ENCODE data around the gene FLNB. TPM values are rescaled to one million over a fixed set of nuclear protein-coding genes. Genes with fewer than 3 reads are reported as not detected.

FLNB gene
- total RNA-seq, 1 donor from 2014 or later = 297 TPM

DNA sequence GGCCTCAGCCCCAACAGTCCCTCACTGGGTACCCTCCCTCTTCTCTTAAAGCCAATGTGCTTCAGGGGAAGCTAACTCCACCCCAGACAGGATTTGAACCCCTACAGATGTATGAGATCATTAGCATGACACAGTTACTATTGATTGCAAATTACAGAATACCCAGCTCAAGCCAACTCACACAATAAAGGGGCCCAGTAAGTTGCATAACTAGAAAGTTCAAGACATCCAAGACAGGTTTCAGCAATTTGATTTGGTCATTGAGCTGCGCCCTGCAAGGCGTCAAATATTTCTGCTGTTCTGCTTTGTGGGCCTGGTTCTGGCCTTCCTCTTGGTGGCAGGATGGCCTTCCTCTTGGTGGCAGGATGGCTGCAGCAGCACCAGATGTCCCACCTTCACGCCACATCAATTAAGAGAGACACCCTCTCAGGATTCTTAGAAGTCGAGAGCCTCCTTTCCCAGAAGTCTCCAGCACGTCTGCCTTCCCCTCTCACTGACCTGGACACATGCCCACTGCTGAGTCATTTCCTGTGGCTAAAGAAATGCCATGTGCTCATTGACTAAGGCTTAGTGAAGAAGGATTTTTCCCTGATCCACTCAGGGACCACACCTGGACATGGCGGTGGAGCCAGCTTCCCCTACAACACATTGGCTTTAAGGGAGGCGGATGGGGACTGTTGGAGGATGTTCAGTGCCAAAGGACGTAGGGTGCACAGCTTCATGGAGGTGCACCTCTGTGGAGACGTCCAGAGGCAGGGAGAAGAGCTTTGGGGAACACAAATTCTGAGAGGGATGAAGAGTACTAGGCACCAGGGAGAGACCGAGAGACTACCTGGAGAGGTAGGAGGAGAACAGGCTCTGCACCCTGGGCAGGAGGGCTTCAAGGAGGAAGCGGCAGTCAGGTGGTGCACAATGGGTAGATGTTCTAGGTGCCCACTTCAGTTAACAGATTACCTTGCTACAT, 153.5 kb downstream of the FLNB start:
- peak in 1 of 2 donors; percentile 93 for DNase-seq (ENCODE audit: low read depth in 2 of 2)

DNA sequence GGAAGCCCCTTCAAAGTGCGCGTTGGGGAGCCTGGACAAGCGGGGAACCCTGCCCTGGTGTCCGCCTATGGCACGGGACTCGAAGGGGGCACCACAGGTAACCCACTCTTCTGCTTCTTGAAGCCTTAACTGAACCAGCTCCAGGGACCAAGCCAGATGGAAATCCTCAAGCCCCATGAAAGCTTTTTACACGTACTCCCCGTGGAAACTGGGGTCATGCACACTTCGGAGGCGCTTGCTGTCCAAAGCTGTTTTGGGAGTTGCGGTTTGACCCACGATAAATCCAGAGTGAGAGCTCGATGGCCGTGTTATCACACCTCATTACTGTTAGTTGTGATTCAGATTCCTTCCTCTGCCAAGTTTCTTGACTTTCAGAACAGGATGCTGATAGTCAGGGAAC, 155.0 kb downstream of the FLNB start:
- peak in 1 of 2 donors; percentile 40 for DNase-seq (ENCODE audit: low read depth in 2 of 2)

DNA sequence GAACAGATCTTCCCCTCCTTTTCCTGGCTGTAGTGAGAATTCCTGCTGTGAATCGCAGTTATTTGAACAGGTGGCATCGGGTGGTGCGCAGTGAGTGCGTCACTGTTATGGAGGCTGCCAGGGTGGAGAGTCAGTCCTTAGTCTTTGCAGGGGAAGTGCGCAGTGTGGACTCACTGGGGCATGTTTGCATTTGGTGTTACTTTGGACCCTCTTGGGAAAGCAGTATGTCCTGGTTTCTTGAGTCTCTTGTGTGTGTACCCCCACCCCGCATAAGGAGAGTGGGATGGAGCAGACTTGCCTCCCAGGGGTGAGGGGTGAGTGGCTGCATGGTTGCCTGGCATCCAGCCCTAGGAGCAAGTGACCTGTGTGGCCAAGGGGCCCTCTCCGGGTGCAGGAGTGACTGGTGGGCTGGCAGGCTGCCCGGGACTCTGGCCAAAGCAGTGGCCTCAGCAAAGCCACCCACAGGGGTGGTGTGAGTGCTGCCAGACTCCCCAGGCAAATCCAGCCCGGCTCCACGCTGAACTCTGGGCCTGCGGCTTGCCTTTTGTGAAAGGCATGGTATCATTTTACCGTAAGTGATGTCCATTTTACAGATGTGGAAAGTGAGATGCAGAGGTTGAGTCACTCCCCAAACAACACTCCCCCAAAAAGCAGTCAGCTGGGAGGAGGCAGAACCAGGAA, 156.1 kb downstream of the FLNB start:
- peak in 1 of 2 donors; percentile 64 for DNase-seq (ENCODE audit: low read depth in 2 of 2)

DNA sequence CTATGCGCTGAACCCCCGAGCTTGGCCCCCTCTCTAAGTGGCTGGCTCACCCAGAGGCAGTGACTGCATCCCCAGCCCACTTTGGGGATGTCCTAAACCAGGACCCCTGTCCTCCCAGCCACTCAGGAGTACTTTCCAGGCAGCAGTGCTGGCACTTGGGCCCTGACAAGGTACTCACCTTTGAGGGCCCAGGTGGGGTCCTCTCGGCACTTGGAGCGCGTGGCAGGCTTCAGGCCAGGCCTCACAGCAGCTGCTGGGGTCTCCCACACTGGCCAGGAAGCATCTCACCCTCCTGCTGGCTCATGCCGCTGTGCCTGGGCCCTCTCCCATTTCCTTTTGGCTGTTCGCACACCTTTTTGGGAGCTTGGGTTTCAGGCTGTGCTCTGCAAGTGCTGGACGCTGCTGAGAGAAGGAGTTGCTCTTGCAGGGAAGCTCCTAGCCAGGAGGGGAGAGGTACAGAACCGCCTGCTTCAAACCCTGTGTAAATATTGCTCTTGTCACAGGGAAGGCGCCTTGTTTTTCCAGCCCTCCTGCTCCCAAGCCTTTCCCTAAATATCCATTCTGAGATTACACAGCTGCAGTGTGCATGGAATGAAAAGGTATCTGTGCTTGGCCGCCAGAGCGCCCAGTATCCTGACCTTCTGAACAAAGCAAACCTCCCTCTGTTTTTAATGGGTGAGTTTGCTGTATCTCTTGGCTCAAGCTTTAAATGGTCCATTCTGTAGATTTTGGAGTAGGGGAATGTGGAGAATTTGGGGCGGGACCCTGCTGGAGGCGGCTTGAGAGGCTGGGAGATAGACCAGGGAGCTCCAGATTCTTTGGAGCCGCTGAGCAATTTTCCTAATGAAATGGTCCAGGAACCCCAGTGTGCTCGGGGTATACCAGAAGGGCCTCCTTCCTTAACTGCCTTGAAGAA, 156.9 kb downstream of the FLNB start:
- DNase-seq (ENCODE audit: low read depth in 2 of 2) = no peak

DNA sequence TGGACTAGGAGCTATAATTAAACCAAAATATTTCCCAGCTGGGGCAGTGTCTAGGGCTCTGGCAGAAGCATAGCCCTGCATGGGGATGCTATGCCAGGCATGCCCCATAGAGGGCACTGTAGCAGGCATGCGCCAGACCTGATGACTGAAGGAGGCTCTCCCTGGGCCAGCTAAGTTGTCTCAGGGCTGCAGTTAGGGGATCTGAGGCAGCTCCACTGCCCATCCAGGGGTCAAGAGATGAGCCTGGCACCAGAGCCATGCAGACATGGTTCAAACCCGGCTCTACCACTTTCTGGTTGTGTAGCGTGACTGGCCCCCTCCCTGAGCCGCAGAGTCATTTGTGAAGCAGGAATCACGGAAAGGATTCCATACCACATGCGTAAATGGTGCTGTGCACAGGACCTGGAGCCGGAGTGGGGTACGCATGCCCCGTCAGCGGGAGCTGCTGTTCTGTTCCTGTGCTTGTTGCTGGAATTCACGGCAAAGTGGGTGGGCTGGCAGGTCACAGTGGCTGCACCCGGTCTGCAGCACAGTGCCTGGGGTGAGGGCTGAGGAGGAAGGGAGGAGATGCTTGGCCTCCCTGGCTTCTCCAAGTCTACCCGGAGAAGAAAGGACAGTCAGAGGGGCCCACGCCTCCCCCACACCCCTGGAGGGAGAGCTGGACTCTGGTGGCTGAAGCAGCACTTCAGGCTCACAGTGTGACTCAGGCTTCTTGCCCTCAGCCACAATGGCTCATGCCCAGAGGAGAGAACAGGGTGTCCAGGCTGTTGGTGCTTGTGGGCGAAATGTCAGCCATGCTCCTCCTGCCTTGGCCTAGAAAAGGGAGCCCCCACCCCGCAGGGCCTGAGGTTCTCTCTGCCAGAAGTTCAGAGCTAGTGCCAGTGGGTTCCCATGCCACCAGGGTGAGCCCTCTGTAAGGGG, 159.5 kb downstream of the FLNB start:
- peak in 1 of 2 donors; percentile 63 for DNase-seq (ENCODE audit: low read depth in 2 of 2)

DNA sequence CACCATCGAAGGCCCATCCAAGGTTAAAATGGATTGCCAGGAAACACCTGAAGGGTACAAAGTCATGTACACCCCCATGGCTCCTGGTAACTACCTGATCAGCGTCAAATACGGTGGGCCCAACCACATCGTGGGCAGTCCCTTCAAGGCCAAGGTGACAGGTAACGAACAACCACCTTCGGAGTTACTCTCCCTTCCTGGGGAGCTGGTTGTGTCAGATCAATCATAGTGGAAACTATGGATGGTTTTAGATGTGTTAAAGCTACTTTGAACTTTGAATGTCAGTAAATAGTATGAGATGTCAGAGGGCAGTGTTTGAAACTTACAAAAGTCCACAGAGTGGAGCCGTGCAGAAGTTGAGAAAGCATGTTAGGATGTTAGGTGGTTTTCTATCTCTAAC, 160.3 kb downstream of the FLNB start:
- no peak for DNase-seq (ENCODE audit: low read depth in 2 of 2)

DNA sequence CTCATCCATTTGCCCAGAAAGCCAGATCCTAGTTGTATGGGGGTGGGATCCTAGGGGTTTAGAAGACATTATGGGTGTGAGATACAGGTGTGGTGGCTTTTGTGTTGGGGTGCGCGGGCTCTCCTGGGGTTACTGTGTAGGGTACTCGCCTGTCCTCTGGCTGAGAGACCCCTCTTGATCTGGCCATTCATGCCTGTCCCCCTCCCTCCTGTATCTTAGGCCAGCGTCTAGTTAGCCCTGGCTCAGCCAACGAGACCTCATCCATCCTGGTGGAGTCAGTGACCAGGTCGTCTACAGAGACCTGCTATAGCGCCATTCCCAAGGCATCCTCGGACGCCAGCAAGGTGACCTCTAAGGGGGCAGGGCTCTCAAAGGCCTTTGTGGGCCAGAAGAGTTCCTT, 161.1 kb downstream of the FLNB start:
- DNase-seq (ENCODE audit: low read depth in 2 of 2) = no peak

DNA sequence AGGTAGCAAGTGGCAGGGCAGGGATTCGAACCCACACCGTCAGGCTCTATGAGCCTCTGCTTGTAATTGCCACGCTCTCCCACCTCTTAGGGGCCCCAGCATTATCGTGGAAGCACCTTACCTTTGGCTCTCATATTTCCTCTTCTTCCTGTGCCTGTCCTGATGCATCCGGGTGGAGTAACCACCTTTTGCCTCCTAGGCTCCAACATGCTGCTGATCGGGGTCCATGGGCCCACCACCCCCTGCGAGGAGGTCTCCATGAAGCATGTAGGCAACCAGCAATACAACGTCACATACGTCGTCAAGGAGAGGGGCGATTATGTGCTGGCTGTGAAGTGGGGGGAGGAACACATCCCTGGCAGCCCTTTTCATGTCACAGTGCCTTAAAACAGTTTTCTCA, 162.2 kb downstream of the FLNB start:
- no peak for DNase-seq (ENCODE audit: low read depth in 2 of 2)

DNA sequence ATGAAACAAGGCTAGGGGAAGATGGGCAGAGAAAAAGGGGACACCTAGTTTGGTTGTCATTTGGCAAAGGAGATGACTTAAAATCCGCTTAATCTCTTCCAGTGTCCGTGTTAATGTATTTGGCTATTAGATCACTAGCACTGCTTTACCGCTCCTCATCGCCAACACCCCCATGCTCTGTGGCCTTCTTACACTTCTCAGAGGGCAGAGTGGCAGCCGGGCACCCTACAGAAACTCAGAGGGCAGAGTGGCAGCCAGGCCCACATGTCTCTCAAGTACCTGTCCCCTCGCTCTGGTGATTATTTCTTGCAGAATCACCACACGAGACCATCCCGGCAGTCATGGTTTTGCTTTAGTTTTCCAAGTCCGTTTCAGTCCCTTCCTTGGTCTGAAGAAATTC, 162.9 kb downstream of the FLNB start:
- no peak for DNase-seq (ENCODE audit: low read depth in 2 of 2)

DNA sequence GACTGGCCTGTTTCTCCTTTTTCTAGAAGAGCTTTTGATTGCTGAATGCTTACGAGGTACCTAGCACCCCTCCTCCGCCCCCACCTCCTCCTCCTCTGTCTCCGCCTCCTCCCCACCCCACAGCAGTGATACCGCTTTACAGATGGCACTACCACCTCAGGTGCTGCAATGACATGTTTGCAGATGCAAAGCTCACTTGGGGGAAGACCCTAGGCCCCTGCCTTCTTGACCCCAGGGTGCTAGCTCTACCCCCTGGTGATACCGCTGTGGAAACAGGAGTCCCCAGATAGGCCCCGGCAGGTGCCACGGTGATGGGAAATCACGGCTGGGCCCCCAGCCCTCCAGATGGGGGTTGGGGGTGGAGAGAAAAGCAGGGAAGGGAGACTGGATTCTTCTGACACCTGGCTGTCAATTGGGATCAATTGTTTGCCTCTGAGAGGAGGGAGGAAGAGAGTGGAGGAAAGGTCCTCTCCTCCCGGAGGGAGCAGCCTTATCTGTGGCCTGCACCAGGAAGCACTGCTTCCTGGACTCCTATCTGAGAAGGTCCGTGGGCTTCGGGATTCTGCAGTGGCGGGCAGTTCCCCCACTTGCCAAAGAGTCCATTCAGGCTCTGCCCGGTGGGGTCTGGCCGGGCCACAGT, 164.9 kb downstream of the FLNB start:
- DNase-seq (ENCODE audit: low read depth in 2 of 2) = peak; percentile 61 to 75

DNA sequence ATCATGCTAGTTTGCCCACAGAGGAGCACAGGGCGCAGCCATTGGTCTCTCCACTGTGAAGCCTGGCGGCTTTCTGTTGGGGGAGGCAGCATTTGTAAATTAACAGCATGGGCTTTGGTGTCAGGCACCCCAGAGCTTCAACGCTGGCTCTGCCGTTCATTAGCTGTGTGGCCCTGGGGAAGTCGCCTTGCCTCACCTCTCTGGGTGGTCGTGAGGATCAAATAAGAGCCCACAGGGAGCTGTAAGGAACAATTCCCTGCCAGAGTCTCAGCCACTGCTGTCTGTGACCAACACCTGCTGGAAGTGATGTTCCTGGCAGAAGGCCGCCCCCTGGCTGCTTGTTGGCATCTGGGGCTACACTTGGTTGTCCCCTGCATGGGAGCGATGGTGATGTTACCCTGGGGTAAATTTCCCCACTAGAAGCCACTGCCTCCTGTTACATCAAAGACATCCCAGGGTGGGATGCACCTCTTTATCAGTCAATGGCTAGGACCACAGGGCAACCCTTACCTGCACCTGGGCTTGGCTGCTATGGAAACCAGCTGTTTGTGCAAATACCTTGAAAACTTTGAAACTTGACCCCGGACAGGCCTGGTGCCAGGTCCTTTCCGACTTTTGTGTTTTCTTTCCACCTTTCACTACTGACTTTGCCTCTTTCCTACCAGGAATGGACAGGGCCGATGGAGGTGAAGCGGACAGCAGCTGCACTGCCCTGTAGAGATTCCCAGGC, 165.6 kb downstream of the FLNB start:
- peak; percentile 71 to 84 for DNase-seq (ENCODE audit: low read depth in 2 of 2)

DNA sequence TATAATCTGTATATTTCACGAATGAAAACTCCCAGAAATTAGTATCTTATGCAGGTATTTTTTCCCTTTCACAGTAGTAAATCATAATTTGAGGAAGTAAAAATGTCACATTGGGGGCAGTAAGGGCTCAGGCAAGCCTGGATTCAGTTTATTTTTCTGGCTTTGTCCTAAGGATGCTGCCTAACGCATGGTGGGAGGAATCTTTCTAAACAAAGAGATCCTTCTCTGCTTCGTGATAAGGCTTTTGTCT, 166.9 kb downstream of the FLNB start:
- no peak for DNase-seq (ENCODE audit: low read depth in 2 of 2)

DNA sequence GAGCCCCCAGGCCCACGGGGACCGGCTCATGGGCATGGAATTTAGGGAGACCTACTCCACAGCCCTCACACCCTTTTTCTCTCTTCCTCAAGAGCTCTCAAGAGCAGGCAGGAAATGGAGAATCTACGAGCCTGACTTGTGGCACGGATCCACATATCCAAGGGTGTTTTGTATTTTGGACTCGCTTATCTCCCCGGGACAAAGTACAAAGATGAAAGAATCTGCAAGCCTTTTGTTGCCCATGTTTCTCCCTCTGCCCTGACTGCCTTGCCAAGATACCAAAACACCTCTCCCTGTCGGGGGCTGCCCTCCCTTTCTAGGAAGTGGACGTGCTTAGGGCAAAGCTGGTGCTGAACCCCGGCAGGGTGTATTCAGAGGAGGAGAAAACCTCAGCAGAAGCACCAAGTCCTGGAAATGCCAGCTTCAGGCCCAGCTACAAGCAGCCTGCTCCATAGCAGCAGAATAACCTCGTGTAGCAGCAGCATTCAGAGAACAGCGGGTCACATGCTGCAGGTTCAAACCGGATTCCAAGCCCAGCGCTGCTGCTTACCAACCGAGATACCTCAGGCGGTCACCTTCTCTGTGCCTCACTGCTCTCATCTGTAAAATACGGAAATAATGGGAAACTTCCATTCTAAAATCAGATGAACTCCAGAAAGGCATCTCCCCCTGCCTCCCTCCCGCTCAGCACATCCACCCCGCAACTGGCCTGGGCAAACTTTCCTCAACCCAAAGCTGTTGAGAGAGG, 167.4 kb downstream of the FLNB start:
- peak in 1 of 2 donors; percentile 40 for DNase-seq (ENCODE audit: low read depth in 2 of 2)

DNA sequence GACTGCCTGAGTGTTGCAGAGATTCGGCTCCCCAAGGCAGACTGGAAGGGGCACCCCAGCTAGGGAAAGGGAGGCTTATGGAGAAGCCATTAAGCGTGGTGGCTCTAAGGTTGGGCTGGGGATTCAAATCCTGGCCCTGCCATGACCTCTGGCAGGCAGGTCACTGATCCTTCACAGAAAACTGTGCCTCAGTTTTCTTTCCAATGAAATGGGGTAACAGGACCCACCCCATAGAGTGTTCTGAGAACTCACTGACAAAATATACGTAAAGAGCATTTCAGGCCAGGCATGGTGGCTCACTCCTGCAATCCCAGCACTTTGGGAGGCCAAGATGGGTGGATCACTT, 167.9 kb downstream of the FLNB start:
- DNase-seq (ENCODE audit: low read depth in 2 of 2) = no peak

DNA sequence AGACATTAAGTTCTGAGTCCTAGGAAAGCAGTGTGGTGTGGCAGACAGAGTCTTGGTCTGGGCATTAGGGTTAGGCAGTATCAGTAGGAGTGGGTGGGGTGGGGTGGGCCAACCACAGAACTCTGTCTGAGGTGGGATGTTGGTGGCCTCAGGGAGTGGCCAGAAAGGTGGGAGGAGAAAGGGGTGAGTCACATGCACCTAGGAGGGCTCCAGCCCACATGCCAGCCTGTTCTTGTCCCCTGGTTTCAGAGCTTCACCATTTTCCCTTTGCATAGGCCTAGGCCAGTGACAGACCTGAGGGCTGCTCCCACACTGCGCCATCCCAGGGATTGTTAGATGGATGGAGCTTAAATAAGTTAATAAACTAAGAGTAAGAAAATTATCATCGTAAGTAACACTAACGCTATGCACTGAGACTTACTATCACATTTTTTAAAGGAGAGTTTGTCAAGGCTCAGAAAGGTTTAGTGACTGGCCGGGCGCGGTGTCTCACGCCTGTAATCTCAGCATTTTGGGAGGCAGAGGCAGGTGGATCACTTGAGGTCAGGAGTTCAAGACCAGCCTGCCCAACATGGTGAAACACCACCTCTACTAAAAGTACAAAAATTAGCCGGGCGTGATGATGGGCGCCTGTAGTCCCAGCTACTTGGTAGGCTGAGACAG, 168.7 kb downstream of the FLNB start:
- DNase-seq (ENCODE audit: low read depth in 2 of 2) = peak in 1 of 2 donors; percentile 30

DNA sequence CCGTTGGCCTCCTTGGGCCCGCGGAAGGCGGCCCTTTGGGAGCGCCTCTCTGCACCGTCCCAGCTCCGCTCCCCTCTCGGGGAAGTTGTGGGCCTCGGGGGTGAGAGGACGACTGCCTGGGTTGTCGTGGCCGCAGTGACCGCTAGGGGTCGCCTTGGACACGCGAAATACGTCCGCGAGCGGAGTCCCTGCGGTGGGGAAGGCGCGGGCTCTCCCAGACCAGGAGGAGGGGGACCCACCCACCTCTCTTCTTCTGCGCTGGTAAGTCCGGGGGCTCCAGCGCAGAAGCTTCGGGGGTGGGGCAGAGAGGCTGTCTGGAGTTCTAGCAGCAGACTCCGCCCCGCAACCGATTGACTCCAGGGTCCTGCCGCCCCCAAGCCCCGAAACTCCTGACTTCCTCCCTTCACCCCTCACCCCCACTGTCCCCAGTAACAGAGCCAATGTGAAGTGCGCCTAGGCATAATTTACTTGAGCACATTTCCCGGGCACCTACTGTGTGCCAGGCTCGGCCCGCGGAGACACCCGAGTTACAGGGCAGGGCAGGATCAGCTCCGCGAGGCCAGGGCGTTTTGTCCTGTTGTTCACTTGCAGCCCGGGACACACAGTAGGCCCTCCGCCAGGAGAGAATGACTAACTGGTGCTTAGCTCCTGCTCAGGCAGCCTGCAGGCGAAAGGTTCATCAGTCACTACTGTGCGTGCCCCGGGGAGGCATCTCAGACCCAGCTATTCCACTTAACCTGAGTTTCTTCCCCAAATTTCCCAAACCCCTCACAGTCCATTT, 169.7 kb downstream of the FLNB start:
- DNase-seq (ENCODE audit: low read depth in 2 of 2) = peak; percentile 58 to 80

DNA sequence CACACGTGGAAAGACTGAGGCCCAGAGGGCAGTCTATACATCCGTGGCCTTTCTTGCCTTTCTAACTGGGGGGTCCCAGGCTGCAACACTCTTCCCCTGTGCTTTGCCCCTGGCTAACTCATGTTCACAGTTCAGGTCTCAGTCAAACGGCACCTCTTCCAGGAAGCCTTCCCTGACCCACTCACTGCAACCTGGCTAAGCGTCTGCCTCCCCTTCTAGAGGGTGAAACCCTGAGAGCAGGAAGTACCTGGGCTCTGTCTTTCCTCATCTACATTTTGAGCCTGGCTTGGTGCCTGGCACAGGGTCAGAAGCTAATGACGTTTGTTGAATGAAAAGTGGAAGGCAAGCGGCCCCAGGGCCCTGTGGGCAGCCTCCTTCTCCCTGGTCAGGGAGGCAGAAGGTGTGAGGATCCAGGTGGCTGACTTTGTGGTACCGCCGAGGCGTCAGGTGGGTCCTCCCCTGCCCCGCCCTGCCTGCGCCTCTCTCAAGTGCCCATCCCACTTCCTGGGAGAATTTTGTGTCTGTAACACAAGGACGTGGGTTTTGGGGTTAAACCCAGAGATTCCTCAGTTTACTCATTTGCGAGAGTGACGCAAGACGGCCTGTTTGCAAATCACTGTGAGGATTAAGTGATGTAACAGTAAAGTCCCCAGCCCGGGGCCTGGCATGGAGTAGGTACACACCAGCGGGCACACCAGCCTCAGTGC, 170.5 kb downstream of the FLNB start:
- DNase-seq (ENCODE audit: low read depth in 2 of 2) = no peak
